NCI-H2171 (cell line): ENCODE data around the gene NASP.

Experiments used
- DNase-seq: peaks from one replicate; lab custom pipeline; 2025; lab: John Stamatoyannopoulos, UW

NASP gene

DNA sequence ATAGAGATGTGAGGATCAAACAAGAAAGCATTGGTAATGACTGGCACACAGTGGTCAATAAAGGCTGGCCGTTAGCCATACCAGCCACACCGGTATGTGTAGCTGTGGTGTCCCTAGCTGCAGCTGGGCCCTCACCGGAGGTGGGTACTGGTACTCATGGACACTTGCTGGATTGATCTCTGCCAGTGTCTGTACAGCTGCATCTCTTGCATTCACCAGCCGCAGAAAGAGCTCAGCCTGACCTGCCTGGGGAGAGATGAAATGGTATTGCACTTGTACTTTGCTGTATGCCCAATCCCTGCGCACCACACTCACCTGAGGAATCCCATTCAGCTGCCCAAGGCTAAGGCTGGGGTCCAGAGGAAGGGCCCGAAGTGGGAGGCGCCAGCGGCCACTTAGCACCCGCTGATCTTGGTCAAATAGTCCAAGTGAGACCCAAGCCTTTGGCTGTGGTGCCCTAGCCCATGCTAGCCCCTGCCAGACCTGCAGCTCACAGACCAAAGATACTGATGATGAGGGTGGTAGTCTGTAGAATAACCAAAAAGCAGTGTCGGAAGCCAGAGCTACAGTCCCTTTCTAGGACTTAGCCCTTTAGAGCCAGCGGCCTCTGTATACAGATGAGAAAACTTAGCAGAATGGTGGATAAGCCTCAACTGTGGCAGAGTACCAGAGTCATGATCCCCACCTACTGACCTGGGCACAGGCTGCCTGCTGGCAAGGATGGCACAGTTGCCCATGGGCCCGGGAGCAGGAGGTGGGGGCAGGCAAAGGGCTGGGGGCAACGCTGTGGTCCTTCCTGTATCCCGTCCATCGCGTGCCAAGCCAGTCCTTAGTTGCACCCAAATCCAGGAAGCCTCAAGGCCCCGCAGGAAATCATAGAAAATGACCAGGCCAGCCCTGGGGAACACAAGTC is 37.0 kb downstream of the NASP start:
- no peak for DNase-seq

DNA sequence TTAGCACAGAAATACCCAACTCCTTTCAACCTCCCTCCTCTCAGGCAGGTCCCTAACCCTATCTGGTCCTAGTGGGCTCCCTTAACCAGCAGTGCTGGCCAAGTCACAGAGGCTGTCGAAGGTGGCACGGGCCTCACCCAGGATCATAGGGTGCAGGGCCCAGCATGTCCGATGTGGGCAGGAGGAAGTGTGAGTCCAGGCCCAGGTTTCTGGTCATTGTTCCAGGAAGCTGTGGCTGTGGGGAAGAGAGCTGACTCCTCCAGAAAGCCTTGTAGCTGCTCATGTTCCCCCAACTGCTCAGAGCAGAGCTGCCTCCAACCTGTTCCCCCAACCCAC is 37.6 kb downstream of the NASP start:
- no peak for DNase-seq

DNA sequence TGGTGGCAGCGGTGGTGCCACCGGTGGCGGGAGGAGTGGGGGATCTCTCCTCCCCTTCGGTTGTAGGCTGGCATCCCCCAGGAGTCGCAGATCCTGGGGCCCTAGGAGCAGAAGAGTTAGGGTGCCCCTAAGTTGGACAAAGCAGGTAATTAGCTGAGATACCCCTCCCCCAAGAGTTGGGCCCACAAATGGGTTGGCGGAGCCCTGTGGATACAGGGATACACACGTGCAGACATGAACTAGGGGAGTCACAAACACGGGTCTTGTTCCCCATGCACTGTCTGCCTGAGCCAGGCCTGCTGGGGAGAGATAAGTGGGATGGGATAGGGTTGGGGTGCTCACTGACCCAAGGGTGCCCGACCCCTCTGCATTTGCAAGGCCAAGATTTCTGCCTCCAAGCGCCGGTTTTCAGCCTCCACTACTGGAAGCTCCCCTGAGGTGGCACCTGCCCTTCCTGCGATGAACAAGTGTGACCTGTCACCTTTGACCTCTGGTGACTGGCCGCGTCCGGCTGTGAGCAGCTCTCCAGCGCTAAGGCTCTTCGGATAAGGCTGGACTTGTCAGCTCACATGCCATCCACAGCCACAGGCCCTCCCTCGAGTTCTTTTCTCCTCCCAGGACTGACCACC is 38.2 kb downstream of the NASP start:
- DNase-seq, result no peak

DNA sequence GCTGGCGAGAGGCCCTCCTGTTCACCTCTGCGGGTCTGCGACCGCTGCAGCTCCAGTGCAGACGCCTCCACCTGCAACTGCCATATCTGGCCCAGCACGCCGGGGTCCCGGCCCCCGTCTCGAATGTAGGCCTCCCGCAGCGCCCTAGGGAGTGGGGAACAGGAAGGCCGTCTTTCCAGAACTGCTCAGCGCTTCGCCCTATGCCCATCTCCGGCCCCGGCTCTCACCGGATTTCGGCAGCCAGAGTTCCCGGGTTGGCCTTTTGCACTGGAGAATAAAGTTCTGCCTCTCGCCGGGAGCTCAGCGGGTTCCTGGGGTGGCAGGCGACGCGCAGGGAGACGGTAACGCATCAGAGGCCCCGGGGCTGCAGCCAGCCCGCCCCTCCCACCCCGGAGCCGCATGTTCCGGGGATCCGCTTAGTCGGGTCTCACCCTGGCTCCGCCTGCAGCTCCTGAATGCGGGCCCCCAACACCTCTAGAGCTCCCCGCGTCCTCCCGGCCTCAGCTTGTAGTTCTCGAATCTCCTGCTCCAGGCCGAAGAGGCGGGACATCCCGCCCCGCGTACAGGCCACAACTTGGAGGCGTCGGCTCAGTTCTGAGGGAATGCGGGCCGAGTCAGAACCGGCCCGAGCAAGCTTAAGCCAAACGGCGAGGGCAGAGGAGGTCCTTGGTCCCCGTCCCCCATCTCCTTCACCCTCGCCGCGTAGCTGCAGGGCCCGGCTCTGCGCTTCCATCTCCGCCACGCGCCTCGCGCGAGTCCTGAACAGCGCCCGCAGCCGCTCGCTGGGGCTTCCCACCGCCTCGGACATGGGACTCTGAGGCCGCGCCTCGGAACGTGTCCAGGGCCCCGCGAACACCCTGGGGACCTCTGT is 38.9 kb downstream of the NASP start:
- no peak for DNase-seq

DNA sequence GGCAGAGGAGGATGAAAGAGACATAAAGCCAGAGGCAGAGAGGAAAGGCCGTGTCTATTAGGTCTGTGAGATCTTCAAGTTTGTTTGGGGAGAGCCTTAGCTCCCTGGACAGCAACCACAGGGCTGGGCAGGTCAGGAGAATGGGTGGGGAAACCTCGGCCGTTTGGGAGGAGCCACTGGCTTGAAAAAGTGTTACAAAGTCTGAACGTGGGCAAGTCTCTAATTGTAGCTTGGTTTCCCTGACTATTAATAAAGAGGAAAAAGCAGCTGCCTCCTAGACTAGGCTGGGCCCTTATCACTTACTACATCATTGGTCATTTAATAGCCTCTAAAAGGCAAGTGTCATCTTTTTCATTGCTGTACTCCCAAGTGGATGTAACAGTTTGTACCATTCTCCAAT is 40.1 kb downstream of the NASP start, which contains the start of gene CCDC17:
Gene CCDC17, minus strand, starts transcription at position 83 of the 400 bp plus-strand sequence. CDS start 145 bp downstream, outside the sequence.
- DNase-seq, result no peak

DNA sequence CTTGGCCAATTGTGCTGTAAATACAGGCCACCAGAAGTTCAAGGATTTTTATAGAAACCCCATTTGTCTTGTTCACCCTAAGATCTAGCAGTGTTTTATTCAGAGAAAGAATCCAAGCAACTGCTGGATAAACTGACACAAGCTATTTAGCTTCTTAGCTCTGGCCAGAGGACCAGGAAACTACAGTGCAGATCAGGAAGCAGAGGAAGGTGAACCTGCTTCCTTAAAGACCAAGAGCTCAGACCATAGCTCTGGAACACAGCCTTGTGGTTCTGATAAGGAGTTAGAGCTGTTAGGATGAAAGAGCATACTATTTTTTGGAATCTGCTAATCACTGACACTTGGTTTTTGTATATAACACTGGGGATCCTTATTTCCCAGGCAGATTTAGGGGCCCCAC is 45.2 kb downstream of the NASP start:
- DNase-seq, result no peak

- no peak for DNase-seq
Measured at GRCh38 chr1:45630429-45630828, 46.6 kb downstream of the NASP start.

- no peak for DNase-seq
Measured at GRCh38 chr1:45635211-45635610, 51.4 kb downstream of the NASP start.

DNA sequence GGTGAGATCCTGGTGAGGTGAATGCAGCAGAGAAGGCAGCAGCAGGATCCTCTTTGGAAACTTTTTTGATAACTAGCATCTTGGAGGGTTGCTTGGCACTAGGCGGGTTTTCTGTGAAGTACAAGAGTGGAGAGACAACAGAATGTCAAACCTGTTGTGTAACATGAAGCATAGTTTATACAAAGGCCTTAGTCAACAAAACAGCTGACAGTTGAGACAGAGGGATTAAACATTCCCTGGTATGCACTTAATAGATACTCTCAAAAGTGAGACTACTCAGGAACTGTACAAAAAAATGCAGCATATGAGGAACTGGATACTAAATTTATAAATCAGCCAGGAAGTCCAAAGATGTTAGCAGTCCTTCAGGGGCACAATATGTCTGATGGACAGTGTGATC is 56.5 kb downstream of the NASP start:
- DNase-seq, result no peak

DNA sequence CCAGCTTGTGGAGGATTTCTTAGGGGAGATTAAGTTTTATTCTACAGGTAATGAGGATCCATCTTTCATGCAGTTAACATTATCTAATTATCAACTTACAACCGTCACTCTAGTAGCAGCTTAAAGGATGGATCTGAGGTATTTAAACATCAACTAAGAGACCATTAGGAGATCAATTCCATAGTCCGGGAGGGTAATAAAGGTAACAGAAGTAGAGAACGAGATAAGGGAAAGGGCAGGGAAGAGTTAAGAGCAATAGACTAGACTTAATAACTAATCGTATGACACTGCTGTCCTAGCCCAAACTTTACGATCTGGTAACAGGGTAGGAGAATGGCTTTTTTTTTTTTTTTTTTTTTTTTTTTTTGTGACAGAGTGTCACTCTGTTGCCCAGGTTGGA is 59.5 kb downstream of the NASP start:
- no peak for DNase-seq

DNA sequence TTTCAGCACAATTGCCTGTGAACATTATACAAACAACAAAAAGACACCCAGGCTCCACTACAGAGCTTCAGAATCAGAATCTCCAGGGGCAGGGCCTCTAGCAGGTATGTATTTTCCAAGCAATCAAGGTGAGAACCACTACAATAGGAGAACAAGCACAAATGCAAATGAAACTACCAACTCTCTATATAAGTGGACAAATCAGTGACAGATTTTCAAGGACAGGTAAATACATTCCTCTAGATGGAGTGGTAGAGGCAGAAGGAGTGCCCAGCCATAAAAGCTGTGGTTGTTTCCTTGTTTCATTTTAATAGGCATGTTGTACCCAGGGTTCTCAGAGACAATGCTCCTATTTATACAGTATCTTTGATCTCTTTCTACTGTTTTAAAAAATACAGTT is 60.1 kb downstream of the NASP start:
- no peak for DNase-seq

GRCh38 chr1:45644661-45645060 is 60.8 kb downstream of the NASP start:
- DNase-seq, result no peak

GRCh38 chr1:45647248-45648021 is 63.6 kb downstream of the NASP start:
- no peak for DNase-seq

- DNase-seq, result no peak
Measured at GRCh38 chr1:45654540-45655280, 70.9 kb downstream of the NASP start.

GRCh38 chr1:45656573-45657226 is 72.9 kb downstream of the NASP start:
- no peak for DNase-seq

DNA sequence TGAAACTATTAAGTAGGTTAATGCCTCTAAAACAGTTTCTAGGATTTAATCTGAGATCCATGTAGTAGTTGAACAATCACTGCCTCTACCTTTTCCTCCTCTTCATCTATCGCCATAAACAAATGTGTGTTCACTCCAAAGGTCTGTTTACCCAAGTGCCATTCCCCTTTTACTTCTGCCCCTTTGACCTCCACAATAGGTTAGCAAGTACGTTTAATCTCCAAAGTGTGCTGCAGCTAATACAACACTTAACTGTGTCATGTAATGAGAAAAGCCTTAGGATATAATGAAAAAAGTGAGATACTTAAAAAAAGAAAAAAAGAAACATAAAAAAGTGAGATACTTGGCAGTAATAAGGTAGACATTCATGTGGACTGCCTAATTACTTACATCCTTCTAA is 74.3 kb downstream of the NASP start:
- no peak for DNase-seq

GRCh38 chr1:45659222-45659621 is 75.4 kb downstream of the NASP start:
- no peak for DNase-seq

DNA sequence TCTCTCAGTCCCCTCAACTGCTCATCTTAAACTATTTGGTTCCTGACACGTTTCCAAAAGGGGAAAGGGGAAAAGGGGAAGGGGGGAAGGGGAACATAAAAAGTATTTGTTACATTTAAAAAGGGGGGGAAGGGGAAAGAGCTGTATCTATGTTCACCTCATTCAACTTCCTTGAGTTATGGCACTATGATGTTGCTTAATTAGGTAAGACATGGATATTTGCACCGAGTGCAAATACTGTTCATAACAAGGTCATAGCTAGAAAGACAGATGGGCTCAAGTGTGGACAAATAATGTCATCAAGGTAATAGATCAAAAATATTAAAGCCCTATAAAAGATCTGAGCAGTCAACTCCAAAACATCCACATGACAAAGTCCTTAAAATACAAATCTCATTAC is 76.5 kb downstream of the NASP start:
- no peak for DNase-seq

DNA sequence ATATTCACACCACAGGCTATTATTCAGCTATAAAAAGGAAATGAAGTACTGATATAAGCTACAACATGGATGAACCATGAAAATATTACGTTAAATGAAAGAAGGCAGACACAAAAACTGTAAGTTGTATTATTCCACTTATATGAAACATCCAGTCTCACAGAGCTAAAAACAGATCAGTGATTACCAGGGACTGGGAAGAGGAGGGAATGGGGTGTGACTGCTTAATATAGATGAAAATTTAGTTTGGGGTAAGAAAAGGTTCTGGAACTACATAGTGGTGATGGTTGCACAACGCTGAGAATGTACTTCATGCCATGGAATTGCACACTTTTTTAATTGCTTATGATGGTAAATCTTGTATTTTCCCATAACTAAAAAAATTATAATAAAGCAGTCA is 83.0 kb downstream of the NASP start:
- DNase-seq, result no peak

DNA sequence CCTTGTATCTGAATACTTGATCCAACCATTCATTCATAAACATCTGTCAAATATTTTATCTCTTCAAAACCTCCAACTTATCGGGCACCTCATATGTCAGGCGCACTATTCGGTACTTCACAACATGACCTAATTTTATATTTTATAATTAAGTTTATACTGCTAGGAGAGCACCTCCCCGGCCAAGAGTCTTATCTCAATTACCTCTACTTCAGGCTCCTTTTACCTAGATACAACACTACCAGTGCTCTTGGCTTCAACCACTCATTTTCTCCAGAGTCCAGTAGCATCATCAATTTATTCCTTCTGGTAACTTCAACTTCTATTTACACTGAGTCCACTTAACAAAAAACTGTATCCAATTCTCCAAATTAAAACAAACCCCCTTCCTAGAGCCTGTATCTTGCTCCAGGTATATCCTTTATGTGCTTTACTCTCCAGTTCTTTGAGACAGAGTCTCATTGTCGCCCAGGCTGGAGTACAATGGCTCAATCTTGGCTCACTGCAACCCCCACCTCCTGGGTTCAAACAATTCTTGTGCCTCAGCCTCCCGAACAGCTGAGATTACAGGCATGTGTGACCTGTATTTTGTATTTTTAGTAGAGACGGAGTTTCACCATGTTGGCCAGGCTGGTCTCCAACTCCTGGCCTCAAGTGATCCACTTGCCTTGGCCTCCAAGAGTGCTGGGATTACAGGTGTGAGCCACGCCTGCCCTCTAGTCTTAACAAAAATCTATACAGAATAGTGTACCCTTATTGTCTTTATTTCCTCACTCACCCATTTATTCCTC is 83.7 kb downstream of the NASP start:
- DNase-seq, result no peak
